GM12892 (cell line): Measurements from ENCODE around the gene RGPD5.
"Not testable (repeated sequence)": the region's sequence is repeated elsewhere in the genome, so short reads cannot be mapped to it uniquely, and the experiment has no call there.

Experiments used
- POLR2A ChIP-seq: IDR thresholded peaks from 2 replicates; pipeline ENCODE4 v1.6.1; 2011; ENCODE audit warnings: low read depth, low read length, control low read depth
- TAF1 ChIP-seq: IDR thresholded peaks from 2 replicates; pipeline ENCODE4 v1.6.1; 2011; ENCODE audit warnings: low read depth, mild to moderate bottlenecking, control low read depth, low read length, borderline replicate concordance

- TF ChIP-seq POLR2A, TAF1: not testable (repeated sequence)
Observed at GRCh38 chr2:109766074-109766473, 28.0 kb upstream of the RGPD5 start.
